NK-92 (cell line): ENCODE data around the gene ORAI2.

Experiments used
- DNase-seq: peaks from one replicate; lab custom pipeline; 2025; ENCODE audit not compliant: unreplicated experiment; lab: John Stamatoyannopoulos, UW

ORAI2 gene

GRCh38 chr7:102413611-102414010, 19.8 kb upstream of the ORAI2 start:
- DNase-seq = no peak

DNA sequence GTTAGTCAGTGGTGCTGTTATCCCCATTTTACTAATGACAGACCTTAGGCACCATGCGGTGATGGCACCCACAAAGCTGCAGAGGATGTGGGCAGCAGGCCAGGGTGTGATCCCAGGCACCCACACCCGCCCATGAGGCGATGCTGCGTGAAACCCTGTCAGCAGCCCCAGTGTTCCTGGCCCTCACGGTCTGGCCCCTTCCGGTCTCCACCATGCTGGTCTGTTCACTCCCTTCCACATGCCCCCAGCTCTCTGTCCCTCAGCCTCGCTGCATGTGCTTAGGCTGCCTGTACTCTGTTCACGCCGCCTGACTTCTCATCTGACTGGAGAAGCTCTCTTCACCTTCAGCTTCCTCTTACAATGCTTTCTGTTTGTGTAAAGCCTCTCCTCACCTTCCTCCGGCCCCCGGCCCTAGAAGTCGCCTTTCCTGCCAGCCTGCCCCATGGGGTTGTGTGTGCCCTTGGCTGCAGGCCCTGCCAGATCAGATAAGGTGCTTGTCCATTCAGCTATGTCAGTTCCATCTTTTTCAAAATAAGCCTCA, 17.6 kb upstream of the ORAI2 start:
- no peak for DNase-seq

DNA sequence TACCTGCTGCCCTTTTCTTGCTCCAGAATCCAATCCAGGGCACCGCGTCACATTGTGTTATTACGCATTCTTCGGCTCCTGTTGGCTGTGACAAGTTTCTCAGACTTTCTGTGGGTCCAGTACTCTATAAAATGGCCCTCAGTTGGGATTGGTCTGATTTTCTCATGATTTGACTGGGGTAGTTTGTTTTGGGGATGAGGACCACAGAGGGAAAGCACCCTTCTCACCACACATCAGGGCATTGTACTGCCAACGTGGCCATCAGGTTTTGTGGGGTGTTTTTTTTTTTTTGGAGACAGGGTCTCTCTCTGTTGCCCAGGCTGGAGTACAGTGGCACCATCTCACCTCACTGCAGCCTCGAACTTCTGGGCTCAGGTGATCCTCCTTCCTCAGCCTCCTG, 17.0 kb upstream of the ORAI2 start:
- no peak for DNase-seq

GRCh38 chr7:102417105-102417504, 16.3 kb upstream of the ORAI2 start:
- no peak for DNase-seq

GRCh38 chr7:102418592-102418991, 14.8 kb upstream of the ORAI2 start:
- no peak for DNase-seq

- DNase-seq = no peak
Observed at GRCh38 chr7:102421706-102422240, 11.6 kb upstream of the ORAI2 start.

GRCh38 chr7:102424129-102424551, 9.2 kb upstream of the ORAI2 start:
- DNase-seq = no peak

GRCh38 chr7:102424787-102425218, 8.6 kb upstream of the ORAI2 start:
- DNase-seq = no peak

DNA sequence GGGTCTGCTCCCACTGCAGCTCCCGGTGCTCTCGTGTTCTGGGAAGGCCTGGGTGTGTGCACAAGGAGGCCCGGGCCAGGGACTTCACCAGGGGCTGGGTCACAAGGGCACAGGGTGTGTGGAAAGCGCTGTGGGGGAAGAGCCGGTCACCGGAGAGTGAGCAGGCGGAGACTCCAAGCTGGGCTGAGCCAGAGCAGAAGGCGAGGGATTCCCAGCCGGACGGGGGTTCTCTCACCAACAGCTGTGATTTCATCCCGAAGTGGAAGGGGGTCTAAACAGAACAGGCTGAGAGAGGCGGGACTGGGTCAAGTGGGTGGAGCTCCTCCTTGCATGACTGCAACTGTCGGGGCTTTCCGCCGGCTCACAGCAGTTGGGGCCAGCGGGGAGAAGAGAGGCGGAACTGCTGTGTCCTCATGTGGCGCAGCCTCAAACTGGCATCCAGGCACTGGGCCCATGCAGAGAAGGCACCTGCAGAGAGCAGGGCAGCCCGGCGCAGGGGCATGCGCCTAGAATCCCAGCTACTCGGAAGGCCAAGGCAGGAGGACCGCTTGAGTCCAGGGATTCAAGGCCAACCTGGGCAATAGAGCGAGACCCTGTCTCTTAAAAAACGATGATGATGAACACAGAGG, 7.6 kb upstream of the ORAI2 start:
- DNase-seq = no peak

GRCh38 chr7:102426268-102427018, 6.9 kb upstream of the ORAI2 start:
- DNase-seq = no peak

DNA sequence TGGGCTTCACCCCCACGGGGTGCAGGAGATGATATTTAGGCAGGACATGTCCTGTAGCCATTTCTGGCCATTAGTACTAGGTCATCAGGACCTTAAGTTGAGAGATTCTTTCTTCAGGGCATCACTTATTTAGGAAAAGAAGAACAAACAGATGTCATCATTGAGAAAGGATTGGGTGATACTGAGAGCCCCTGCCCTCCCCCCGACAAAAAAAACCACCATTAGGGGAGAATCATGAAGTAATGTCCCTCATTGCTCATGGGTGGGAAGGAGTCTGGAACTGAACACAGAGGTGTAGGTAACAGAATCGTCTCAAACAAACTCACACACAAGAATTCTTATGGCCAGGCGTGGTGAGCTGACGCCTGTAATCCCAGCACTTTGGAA, 6.4 kb upstream of the ORAI2 start:
- DNase-seq = no peak

DNA sequence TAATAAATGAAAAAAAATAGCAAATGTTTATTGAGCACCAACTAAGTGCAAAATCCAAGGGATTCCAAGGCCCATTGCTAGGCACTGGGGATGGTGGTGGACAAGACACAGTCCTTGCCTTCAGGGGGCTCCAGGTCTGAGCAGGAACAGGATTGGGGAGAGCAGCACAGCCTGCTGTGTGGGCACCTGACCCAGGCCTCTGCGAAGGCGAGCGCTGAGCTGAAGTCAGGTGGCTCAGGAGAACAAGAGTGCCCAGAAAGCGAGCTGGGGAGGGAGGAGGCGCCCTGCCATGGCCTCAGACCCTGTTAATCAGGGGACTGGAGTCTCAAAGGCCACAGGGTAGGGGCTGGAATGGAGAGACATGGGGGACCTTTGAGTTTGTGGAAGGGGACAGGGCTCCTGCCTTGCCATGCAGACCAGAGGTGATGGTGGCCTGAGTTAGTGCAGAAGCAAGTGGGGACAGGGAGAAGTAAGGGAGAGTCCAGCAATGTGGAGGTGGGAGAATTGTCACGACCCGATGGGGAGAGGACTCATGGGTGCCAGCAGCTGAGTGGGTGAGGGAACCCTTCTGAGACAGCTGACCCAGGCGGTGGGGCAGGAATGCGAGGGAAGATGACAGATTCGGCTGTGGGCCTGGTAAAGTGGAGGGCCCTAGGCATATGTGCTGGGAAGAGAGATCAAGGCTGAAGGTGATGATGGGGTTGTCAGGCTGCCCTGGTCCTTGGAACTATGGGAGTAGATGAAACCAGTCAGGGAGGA, 4.1 kb upstream of the ORAI2 start:
- no peak for DNase-seq

GRCh38 chr7:102431617-102432298, 1.6 kb upstream of the ORAI2 start:
- no peak for DNase-seq

- no peak for DNase-seq
Observed at GRCh38 chr7:102432442-102433218, 745 bp upstream of the ORAI2 start.

DNA sequence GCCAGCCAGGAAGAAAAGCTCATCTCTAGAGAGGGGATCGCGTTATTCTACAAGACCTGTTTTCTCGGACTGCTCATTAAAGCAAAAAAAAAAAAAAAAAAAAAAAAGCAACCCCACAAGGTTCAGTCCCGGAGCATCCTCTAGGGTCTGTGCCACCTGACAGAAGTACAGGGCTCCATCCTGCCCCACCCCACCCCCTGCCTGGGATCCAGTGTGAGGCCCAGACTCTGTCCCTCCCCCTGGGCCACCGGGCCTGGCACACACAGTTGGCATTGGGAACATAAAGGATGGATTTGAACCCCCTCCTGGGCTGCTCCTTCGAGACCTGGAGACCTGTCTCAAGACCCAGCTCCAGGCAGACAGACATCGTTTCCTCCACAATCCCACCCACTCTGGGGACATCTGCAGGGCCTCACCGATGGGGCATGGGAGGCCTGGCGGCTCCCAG, 688 bp downstream of the ORAI2 start:
- DNase-seq = no peak

DNA sequence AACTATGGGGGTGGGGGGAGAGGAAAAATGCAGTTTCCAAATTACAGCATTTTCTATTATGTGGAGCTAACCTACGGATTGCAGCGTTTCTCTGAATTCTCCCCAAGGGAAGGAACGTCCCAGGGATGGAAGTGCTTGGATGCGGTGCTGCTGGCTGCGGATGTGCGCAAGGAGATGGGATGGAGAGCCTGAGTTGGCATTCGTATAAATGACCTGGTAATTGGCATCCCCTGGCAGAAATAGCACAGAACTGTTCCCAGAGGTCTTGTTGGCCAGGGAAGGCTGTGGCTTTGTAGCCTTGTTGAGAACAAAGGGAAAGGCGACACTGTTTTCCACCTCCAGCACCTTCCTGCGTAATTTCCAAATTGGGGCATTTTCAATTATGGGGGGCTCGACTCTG, 2.7 kb downstream of the ORAI2 start:
- DNase-seq = no peak

DNA sequence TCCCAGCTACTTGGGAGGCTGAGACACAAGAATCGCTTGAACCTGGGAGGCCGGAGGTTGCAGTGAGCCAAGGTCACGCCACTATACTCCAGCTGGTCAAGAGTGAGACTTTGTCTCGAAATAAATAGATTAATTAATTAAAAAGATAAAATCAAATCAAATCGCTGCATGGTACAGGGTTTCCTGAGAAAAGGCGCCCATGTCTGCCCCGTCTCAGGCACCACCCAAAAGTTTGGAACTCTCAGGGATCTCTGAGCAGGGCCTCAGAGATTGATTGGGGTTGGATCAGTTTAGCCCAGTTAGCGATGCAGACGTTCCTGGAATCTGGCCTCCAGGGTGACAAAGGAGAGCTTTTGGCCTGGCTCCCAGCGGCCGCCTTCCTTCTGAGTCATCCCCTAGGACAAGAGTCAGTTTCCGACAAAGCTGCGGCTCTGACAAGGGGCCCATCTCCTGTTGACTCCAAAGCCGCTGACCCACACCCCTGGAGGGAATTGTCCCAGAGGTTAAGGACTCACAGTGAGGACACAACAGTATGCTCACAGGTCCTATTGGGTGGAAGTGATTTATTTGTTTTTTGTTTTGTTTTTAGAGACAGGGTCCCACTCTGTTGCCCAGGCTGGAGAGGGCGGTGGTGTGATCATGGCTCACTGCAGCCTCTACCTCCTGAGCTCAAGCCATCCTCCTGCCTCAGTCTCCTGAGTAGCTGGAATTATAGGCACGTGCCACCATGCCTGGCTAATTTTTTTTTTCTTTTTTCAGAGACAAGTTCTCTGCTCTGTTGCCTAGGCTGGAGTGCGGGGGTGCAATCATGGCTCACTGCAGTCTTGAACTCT, 6.8 kb downstream of the ORAI2 start:
- DNase-seq = no peak

- DNase-seq = no peak
Observed at GRCh38 chr7:102444961-102445673, 11.7 kb downstream of the ORAI2 start.

GRCh38 chr7:102445674-102446071, 12.3 kb downstream of the ORAI2 start:
- DNase-seq = no peak
